NCI-H774 (cell line): Measurements from ENCODE around the gene HHATL.
A peak's percentile ranks its signal among the peaks of the same experiment; 100 is the strongest.

ENCODE experiments used
- DNase-seq: peaks from one replicate; lab custom pipeline; 2025; lab: John Stamatoyannopoulos, UW

The HHATL gene

DNA sequence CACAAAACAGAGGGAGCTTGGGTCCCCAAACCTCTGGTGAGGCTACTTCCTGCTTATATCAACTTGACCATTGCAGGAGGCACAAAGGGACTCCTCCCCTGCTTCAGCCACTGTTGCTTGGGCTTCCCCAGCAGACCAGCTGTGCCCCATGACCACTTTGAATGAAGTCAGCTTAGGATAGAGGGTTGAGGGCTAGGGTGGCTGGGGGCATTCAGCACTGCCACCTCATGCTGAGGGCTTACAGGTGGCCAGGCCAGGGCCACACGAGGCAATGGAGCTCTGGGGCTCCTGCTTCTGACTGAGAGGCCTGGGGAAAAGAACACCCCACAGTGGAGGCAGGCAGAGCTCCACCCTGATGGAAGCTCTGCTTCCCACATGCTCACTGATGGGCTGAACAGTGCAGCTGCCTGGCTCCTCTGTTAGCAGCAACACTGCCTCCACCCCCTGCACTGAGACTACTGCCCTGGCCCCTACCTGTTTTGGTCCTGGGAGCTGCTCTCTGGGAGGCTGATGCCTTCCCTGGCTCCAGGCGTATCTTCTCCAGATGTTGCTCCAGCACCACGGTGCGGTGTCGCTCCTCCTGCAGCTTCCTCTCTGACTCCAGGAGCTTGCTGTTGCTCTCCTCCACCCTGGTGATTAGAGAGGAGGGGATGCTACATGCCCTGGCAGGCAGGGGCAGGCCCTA, 10.2 kb upstream of the HHATL start:
- no peak for DNase-seq

DNA sequence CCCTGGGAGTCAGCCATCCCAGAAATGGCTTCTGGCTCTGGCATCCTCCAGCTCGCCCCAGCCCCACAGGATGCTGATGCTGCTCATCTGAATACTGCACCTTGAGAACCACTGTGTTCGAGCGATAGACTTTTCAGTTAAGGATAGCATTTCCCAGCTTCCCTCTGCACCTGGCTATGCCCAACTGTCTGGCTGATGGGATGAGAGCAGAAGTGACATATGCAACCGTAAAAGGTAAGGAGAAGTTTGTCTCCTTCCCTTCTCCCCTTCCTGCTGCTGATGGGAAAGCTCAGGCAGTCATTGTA, 9.7 kb upstream of the HHATL start:
- DNase-seq: no peak

DNA sequence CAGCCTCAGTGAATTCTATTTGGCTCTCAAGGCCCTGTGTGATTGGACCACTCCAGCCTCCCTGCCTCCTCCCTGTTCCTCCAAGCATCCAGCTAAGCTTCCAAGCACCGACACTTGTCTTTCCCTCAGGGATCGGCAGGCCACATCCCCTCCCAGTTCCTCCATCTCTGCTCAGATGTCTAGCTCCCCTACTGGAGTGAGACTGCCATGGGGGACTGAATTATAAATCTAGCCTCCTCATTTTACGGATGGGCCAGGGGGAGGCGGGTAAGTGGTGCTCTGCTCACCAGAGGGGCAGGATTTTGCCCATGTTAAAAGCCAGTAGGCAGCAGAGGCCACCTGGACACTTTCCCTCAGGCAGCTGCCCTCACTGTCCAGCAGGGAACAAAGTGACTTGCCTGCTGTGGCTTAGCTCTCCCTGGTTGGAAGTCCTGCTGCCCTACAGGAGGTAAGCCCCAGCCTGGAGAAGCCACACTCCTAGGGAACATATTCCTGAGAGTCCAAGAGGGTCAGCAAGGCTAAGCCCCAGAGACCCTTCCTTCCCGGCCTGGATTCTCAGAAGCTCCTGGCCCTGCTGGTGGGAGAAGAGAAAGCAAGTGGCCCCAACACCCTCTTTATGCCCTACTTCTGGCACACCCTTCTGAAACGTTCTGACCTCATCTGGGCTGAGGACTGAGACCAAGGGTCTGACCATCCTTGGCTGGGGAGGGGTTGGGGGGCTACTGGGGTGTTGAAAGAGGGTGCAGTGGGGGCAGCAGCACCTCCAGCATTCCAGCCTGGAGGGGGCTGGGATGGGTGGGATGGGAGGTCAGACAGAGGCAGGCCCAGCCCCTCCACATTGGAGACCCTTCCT, 9.1 kb upstream of the HHATL start:
- no peak for DNase-seq

DNA sequence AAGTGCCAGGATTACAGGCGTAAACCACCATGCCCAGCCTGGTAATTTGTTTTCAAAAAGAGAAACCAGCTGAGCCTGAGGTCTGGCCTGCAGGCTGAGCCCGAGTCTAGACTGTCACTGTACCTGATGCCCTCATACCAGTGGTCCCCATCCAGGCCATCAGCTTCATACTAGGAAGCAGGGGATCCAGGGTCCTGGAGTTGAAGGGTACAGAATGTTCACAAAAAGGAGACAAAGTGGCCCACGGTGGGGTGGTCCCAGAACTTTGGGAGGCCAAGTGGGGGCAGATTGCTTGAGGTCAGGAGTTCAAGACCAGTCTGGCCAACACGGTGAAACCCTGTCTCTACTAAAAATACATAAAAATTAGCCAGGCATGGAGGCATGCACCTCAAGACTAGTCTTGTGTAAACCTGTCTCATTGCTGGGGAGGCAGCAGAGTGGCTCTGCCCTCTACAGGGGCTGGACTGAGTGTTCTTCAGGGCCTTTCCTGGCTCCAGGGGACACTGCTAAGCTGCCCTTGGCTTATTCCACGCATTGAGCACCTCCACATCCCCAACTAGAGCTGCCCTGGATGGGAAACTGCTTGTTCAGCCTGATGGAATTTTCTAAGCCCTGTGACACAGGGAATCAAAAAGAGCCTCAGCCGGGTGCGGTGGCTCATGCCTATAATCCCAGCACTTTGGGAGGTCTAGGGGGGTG, 7.9 kb upstream of the HHATL start:
- DNase-seq: no peak

DNA sequence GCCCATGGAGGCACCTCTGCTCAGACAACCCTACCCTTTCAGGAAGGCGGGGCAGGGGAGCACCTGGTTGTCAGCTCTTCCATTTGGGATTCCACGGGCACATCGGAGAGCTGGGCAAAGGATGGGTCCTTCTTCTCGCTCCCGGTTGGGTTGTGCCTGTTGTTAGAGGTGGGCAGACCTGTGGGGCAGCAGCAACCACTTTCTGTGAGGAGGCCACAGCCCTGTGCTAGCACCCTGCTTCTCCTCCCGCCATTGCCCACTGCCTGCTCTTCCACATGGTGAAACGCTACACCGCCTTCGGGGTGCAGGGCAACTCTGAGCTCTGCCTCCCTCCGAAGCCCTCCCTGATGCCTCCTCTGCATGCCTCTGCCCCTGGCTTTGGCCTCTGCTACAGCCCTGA, 7.0 kb upstream of the HHATL start:
- DNase-seq: no peak

DNA sequence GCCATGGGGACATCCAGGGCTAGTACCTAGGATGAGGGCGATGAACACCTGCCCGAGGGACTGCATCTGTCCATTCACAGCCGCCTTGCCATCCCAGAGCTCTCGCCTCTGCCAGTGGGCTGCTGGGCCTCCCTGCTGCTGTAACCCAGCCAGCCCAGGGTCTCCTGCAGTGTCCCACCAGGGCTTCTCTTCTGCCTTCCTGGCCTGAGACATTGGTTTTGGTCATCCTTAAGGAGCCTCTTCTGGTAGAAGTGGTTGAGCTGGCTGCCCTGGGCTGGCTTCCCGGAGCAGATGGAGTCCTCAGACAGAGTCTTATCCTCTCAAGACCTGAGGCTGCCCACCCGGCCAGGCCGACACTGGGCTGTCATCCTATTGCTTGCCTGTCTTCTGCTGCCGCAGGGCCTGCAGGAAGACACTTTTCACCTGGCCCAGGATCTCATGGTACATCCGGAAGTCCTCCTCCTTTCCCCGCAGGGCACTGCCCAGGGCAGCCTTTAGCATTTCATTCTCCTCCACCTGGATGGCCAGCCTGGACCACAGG, 6.1 kb upstream of the HHATL start:
- DNase-seq: no peak

DNA sequence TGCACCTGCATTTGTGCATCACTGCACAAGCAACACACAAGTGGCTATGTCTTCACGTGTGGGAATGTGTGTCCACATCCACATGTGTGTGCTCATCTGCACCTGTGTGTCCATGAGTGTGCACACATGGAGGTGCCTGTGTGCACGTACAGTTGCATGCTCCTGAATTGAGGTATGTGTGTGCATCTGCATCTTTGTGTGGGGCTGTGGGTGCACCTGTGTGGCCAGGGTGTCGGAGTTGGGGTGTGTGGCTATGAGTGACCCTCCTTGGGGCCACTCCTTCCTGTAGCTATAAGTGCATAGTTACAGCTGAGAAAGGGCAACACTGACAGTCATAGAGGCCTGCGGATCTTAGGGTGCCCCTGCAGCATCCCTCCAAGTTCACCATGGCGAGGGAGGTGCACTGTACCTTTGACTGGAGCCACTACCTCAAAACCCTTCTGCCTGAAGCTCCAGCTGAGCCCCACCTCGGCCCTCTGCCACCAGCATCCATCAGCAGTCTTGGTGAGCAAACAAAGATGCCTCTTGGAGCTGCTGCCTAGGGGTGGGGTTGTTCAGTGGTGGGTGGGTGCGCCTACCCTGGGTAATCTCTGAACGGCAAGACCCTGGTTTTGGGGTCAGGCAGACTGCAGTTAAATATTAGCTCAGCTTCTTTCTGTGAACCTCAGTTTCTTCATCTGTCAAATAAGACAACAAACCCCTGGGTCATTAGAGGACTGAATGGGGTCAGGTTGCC, 5.2 kb upstream of the HHATL start:
- DNase-seq: no peak

DNA sequence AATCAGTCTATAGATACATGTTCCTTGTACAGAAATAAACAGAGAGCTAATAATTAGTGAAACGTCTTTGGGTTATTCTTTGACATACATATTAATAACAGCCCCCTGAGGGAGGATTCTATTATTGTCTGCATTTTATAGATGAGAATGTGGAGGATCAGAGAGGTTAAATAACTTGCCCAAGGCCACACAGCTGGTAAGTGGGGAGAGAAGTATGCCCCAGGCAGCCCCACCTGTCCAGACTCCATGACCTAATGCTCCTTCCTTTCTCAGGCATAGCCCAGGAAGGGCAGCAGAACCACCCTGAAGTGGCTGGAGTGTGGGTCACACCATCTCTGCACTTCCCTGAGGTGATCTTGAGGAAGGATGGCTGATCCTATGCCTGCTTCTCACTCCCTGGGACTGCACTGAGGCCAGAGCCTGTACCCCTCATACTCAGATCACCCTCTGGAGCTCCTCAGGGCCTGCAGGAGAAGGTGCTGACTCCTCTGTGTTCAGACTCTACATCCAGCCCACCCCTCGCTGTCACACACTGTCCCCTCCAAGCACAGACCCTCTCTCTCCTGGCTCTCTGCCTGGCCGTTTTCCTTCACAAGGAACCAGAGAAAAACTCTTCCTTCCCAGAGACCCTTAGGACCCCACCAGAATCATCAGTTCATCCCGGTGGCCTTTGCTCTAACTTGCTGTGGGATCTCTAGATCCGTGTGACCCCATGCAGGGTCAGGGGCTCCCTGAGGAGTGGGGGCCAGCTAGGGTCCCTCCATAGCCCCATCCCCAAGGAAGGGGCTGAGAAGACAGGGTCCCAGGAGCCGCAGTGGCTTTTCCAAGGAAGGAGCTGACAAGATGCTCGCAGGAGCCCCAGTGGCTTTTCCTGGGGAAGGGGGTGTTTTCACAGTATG, 4.4 kb upstream of the HHATL start:
- DNase-seq: no peak

DNA sequence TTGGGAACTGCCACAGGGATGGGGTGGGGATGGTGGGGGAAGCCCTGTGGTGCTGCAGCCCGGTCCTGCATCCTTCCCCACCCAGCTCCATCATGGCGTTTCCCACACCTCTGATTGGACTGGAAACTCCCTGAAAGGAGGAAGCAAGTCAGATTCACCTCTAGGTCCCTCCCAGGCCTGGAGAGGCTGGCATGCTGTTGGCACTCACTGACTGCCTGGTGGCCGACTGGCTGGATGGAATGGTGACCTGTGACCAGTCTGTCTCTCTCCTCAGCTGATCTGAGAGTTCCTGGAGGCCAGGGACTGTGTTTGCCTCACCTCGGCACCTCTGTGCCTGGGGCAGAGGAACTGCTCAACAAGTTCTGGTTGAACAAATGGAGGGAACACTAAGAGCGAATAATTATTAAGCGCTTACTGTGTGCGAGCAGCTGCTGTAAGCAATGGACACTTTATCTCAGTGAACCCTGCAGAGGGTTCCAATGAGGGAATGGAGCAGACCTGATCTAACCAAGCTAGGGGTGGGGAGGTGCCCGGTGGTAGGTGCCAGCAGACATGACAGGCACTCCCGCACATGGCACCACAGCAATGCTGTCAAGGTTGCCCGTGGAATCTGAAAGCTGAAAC, 3.5 kb upstream of the HHATL start:
- DNase-seq: no peak

DNA sequence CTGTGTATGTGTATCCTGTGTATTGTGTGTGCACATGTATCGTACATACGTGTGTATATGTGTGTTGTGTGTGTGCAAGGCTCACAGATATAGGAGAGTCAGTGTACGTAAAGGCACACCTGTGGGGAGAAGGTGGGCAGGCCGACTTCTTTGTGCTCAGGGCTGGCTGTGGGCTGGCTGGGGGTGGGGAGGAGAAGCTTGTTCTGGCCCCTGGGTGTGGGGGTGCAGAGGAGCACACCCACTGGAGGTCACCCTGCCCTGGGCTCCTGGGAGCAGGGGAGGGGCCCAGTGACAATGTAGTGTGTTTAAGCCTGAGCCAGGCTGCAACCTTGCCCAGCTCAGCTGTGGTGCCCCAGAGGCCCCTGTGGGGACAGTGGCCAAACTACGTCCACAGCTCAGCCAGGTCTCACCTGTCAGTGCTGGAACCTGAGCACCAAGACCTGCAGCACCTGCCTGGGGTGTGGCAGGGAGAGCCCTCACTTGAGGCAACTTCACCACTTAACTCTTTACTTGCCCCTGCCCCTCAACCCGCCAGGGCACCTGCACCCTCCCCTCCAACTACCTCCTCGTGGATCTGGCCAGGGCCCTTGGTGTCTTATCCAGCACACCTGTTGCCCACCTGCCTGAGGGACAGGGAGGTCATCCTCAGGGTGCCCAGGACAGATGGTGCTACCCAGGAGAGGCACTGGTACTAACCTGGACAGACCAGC, 2.6 kb upstream of the HHATL start:
- no peak for DNase-seq

DNA sequence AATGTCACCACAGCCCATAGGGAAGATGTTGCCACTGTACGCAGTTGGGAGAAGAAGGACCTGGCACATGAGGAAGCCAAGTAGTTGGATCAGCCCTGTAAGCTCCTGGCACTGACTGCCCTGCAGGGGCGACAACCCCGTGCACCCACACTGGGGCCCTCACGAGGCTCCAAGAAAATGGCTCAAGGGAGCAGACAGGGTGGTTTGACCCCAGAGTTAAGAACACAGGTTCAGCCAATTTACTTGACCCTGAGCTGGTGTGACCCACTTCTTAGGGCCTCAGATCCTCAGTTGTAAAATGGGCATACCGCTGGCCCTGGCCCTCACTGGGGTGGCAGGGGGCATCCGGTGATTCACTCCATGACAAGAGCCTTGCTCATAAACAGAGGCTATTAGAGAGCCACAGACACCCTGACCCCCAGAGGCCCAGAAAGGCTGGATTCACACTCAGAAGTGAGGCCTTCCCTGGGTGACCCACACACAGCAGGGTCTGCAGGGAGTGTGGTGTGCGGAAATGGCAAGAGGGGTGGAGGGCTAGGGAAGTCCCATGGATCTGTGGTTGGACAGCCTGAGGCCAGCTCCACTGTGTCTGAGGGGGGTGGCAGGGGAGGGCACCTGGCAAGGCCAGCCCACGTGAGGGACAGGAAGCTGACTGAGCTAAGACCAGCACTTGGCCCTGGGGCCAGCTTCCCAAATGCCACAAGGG, 1.7 kb upstream of the HHATL start:
- DNase-seq: no peak

DNA sequence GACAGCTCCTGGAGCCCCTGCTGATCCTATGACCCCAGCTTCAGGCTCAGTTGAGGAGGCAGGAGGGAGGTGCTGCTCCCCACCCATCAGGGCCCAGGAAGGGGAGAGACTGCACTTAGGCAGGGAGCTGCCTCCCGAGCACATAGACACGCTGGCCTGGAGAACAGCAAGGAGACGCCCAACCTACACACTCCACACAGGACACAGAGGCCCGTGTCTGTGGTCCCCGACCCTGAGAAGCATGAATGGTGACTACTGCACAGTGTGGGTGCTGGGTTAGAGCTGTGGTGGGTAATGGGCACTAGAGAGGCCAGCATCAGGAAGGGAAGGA, 1.1 kb upstream of the HHATL start:
- DNase-seq: no peak

DNA sequence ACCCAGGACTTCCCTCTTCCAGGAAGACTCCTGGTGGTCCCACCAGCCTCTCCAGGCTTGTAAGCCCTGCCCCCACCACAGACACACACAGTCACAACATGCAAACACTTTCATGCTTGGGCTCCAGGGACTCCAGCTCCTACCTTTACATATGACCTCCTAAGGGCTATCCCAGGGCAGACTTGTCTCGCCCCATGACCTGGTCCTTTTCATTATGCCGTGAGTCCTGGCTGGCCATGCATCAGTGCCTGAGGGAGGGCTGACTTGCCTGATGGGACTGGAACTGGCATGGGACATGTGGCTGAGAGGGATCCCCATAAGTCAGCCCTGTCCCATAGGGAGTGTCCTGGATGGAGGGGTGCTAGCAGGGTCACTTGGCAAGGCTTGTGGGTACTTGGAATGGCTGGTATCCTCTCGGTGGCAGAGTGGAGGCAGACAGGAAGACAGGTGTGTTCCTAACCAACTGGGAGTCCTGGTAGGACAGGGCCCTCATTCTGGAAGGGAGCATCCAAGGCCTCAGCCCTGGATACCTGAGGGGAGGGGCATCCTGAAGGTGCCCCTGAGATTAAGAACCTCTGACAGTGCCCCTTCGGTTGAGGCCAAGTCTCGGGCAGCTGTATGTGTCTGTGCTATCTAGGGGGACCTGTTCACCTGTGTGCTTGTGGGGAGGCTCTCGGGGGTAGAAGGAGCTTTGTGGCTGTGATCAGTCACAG, 540 bp upstream of the HHATL start:
- DNase-seq: no peak

DNA sequence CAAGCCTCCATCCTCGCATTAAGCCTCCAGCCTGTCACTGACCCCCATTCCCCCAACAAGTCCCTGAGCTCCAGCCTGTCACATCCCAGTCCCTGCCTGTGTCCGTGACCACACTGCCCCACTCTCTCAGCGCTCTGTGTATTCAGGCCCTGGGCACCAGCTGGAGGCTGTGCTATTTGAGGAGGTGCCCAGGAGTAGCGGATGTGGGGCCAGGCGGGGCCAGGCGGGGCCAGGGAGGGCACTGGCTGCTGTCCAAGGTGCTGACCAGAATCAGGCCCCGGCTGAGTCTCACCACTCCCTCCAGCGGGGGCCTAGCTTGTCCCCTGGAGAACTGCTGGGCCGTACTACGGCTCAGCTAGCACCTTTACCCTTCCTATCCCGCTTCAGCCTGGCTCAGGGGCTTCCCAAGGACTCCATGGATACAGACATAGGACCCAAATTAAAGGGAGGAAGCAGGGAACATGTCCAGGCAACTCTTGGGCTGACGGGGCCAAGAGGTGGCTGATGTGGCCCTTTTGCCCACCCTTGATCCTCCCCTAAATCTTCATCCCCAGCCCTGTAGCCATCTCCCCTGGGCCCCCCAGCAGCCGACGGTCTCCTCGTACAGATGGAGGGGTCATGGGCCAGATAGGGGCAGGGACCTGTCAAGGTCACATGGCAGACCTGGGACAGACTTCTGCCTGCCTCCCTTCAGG, 1.1 kb downstream of the HHATL start:
- peak; percentile 0 for DNase-seq

DNA sequence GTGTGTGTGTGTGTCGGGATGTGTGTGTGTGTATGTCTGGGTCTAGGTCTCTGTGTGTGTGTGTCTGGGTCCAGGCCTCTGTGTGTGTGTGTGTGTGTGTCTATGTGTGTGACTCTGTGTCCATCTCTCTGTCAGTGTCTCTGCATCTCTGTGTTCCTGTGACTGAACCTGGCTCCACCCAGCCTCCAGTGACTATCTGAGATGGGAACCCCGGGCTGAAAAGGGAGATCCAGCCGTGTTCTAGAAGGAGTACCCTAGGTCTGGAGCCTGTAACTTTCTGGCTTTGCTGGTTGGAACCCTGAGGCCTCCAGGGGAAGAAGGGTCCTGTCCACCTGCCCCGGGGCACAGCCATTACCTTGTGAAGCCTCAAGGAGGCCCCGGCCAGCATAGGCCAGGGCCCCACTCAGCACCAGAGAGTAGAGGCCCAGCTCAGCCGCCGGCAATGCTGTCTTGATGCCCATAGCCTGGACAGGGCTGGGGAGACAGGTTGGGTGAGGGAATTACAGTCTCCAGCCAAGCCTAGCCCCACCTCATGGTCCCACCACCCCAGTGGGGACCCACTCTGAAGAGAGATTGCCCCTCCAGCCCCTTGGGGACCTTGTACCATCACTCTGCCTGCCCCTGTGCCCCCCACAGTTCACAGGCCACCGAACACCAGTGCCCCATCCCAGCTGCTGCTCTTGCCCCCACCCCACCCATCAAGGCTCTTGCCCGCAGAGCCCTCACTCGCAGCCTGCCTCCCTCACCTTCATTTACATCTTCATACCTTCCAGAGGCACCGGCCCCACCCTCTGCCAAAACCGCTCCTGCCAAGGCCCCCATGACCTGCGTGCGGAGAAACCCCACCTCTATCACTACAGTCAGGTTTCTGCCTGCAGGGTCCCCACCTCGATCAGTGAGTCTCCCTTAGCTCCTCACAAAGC, 2.0 kb downstream of the HHATL start:
- DNase-seq: no peak

DNA sequence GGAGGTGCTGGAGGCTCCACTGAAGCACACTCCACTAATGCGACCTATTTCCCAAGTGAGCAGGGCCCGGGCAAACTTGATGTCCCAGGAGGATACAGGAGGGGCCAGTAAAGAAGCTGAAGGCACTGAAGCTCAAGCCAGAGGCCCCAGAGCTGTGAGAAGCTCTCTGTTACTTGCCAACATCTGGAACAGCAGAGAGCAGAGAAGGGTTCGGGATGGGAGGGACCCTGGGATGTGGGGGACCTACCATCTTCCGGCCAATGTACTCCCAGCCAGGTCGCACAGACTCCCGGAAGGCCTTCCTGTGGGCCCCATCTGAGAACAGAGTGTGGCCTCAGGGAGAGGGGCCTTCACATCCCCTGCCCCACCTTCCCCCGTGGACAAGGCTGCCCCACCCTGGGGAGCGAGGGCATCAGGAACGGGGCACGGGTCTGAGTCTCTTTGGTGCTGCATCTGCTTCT, 3.1 kb downstream of the HHATL start:
- no peak for DNase-seq

DNA sequence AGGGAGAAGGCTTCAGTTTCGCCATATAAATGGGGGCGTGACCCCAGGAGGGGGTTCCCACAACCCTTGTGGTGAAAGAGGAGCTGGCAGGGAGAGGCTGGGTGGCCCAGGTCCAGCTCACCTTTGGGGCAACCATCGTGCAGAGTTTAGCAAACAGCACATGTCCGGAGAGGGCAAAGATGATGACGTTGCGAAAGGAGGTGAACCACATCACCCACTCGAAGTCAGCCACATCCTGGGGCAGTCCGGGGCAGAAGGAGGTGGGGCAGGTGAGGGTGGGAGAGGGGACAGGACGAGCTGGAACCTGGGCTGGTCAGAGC, 3.7 kb downstream of the HHATL start:
- DNase-seq: no peak
